Endothelial cell (in vitro differentiated cells): ENCODE results near the gene PIAS4. TPM values are rescaled to one million over a fixed set of nuclear protein-coding genes. Genes with fewer than 3 reads are reported as not detected.

ENCODE experiments used
- DNase-seq: peaks from one replicate; pipeline ENCODE4 v3.0.0; 2021; ENCODE audit warnings: low spot score
- H3K27ac Mint-ChIP-seq: one replicate; pipeline ENCODE4 v1.8.0; 2021; ENCODE audit warnings: mixed read lengths, inconsistent platforms; ENCODE audit not compliant: unreplicated experiment
- H3K27me3 Mint-ChIP-seq: one replicate; pipeline ENCODE4 v1.8.0; 2021; ENCODE audit warnings: mild to moderate bottlenecking, moderate library complexity, mixed read lengths, inconsistent platforms; ENCODE audit not compliant: unreplicated experiment
- H3K36me3 Mint-ChIP-seq: one replicate; pipeline ENCODE4 v1.8.0; 2021; ENCODE audit warnings: mild to moderate bottlenecking, low read depth, mixed read lengths, inconsistent platforms; ENCODE audit not compliant: unreplicated experiment
- H3K4me1 Mint-ChIP-seq: one replicate; pipeline ENCODE4 v1.8.0; 2021; ENCODE audit warnings: mild to moderate bottlenecking, mixed read lengths, inconsistent platforms; ENCODE audit not compliant: unreplicated experiment
- H3K4me3 Mint-ChIP-seq: one replicate; pipeline ENCODE4 v1.8.0; 2021; ENCODE audit warnings: mild to moderate bottlenecking, mixed read lengths, inconsistent platforms; ENCODE audit not compliant: unreplicated experiment
- H3K9me3 Mint-ChIP-seq: one replicate; pipeline ENCODE4 v1.8.0; 2021; ENCODE audit warnings: mixed read lengths, inconsistent platforms; ENCODE audit not compliant: unreplicated experiment
- CTCF ChIP-seq: fragments of 200-600 bp; sonication (generic); IDR thresholded peaks from one replicate; pipeline ENCODE4 v1.5.0; 2021; ENCODE audit warnings: antibody characterized with exemption; ENCODE audit not compliant: unreplicated experiment
- total RNA-seq: library from RNA; stranded (reverse); fragmentation: NEBNext Ultra II Directional; extraction: Animal tissue kit (Norgen Biotek cat#: 25700); gene quantifications from one replicate; pipeline ENCODE4 v1.2.1, GENCODE V29; 2021; ENCODE audit not compliant: unreplicated experiment

PIAS4 gene
- total RNA-seq, 1 donor from 2014 or later = 41.2 TPM

GRCh38 chr19:3968556-3969434 is 38.7 kb upstream of the PIAS4 start:
- H3K9me3 Mint-ChIP-seq = no peaks in the 10 kb centered on the region
- H3K4me3 Mint-ChIP-seq = peak overlapping the region; percentile 97
- peaks cover 30% of the 10 kb centered on the region for H3K4me1 Mint-ChIP-seq
- peaks cover 17% of the 10 kb centered on the region for H3K27me3 Mint-ChIP-seq
- DNase-seq = peak; percentile 90
- H3K27ac Mint-ChIP-seq = peak overlapping the region; percentile 98
- TF ChIP-seq CTCF = no peak
- peaks cover 32% of the 10 kb centered on the region for H3K36me3 Mint-ChIP-seq

- DNase-seq = peak; percentile 51
- Mint-ChIP-seq H3K36me3 (peaks cover 32% of the 10 kb centered on the region), H3K9me3 (no peaks in the 10 kb centered on the region), H3K27ac (peak overlapping the region; percentile 98), H3K4me1 (peaks cover 30% of the 10 kb centered on the region), H3K27me3 (peaks cover 16% of the 10 kb centered on the region), H3K4me3 (peak overlapping the region; percentile 97)
- no peak for TF ChIP-seq CTCF
Observed at GRCh38 chr19:3969435-3970312, 37.9 kb upstream of the PIAS4 start.

- peaks cover 17% of the 10 kb centered on the region for H3K27me3 Mint-ChIP-seq
- peak overlapping the region; percentile 97 for H3K4me3 Mint-ChIP-seq
- H3K27ac Mint-ChIP-seq = peak overlapping the region; percentile 98
- peaks cover 30% of the 10 kb centered on the region for H3K4me1 Mint-ChIP-seq
- H3K36me3 Mint-ChIP-seq = peaks cover 32% of the 10 kb centered on the region
- no peaks in the 10 kb centered on the region for H3K9me3 Mint-ChIP-seq
- TF ChIP-seq CTCF = no peak
- no peak for DNase-seq
Observed at GRCh38 chr19:3970313-3970807, 37.2 kb upstream of the PIAS4 start.

- H3K36me3 Mint-ChIP-seq = peaks cover 32% of the 10 kb centered on the region
- peaks cover 16% of the 10 kb centered on the region for H3K27me3 Mint-ChIP-seq
- H3K9me3 Mint-ChIP-seq = no peaks in the 10 kb centered on the region
- H3K4me3 Mint-ChIP-seq = peak within 1 kb of the TSS; percentile 97
- no peak for TF ChIP-seq CTCF
- H3K4me1 Mint-ChIP-seq = peaks cover 30% of the 10 kb centered on the region
- peak within 1 kb of the TSS; percentile 98 for H3K27ac Mint-ChIP-seq
- DNase-seq = peak; percentile 98
Observed at GRCh38 chr19:3970808-3971598, 36.5 kb upstream of the PIAS4 start, which contains the start of gene DAPK3. TSS of gene DAPK3 (minus strand) at chr19:3971099. CDS start at chr19:3969735, 1,364 bp downstream.
